Measurements from ENCODE around the gene SPRR4. TPM values are rescaled to one million over a fixed set of nuclear protein-coding genes. Genes with fewer than 3 reads are reported as not detected.
A peak's percentile ranks its signal among the peaks of the same experiment; 100 is the strongest.

The SPRR4 gene
- total RNA-seq (2014; rRNA removed; shearing (Covaris generic)), result not detected in 2 replicates

GRCh38 chr1:152970495-152970894 lies at the start of gene SPRR4:
Gene SPRR4, plus strand, starts transcription at chr1:152970648. Its CDS starts 1,243 bp downstream, at chr1:152971891.
- no peak for DNase-seq (ENCODE audit: low spot score)
- in situ Hi-C loops (cut with HindIII; ENCODE audit: low sequenced_read_pairs), result no loop called here

- in situ Hi-C loops (cut with HindIII; ENCODE audit: low sequenced_read_pairs), result no loop called here
- no peak for DNase-seq (ENCODE audit: low spot score)
Observed at GRCh38 chr1:152924191-152924590, 46.3 kb upstream of the SPRR4 start.

GRCh38 chr1:152926091-152926490 lies 44.4 kb upstream of the SPRR4 start:
- DNase-seq (ENCODE audit: low spot score), result no peak
- in situ Hi-C loops (cut with HindIII; ENCODE audit: low sequenced_read_pairs), result no loop called here

GRCh38 chr1:152928671-152929070 lies 41.8 kb upstream of the SPRR4 start:
- no peak for DNase-seq (ENCODE audit: low spot score)
- in situ Hi-C loops (cut with HindIII; ENCODE audit: low sequenced_read_pairs), result no loop called here

GRCh38 chr1:152932170-152932811 lies 38.2 kb upstream of the SPRR4 start:
- in situ Hi-C loops (cut with HindIII; ENCODE audit: low sequenced_read_pairs), result no loop called here
- DNase-seq (ENCODE audit: low spot score), result no peak

GRCh38 chr1:152933196-152933595 lies 37.3 kb upstream of the SPRR4 start:
- in situ Hi-C loops (cut with HindIII; ENCODE audit: low sequenced_read_pairs), result no loop called here

GRCh38 chr1:152940614-152941013 lies 29.8 kb upstream of the SPRR4 start:
- no peak for DNase-seq (ENCODE audit: low spot score)
- in situ Hi-C loops (cut with HindIII; ENCODE audit: low sequenced_read_pairs), result no loop called here

More at GRCh38 chr1:152933196-152933595, 37.3 kb upstream of the SPRR4 start:
- DNase-seq (ENCODE audit: low spot score), result no peak

- no peak for DNase-seq (ENCODE audit: low spot score)
- in situ Hi-C loops (cut with HindIII; ENCODE audit: low sequenced_read_pairs), result no loop called here
Observed at GRCh38 chr1:152941037-152941711, 29.3 kb upstream of the SPRR4 start.

- in situ Hi-C loops (cut with HindIII; ENCODE audit: low sequenced_read_pairs), result no loop called here
- DNase-seq (ENCODE audit: low spot score), result peak; percentile 41
Observed at GRCh38 chr1:152942161-152942560, 28.3 kb upstream of the SPRR4 start.

- DNase-seq (ENCODE audit: low spot score), result no peak
- in situ Hi-C loops (cut with HindIII; ENCODE audit: low sequenced_read_pairs), result no loop called here
Observed at GRCh38 chr1:152946248-152946647, 24.2 kb upstream of the SPRR4 start.

- in situ Hi-C loops (cut with HindIII; ENCODE audit: low sequenced_read_pairs), result no loop called here
- no peak for DNase-seq (ENCODE audit: low spot score)
Observed at GRCh38 chr1:152946651-152947256, 23.7 kb upstream of the SPRR4 start, which contains the start of gene SPRR5. Gene SPRR5, plus strand, starts transcription at chr1:152947206. Its CDS starts 1,349 bp downstream, at chr1:152948555.

- DNase-seq (ENCODE audit: low spot score), result no peak
- in situ Hi-C loops (cut with HindIII; ENCODE audit: low sequenced_read_pairs), result no loop called here
Observed at GRCh38 chr1:152951711-152952110, 18.7 kb upstream of the SPRR4 start.

- no peak for DNase-seq (ENCODE audit: low spot score)
- in situ Hi-C loops (cut with HindIII; ENCODE audit: low sequenced_read_pairs), result no loop called here
Observed at GRCh38 chr1:152953761-152954160, 16.7 kb upstream of the SPRR4 start.

- in situ Hi-C loops (cut with HindIII; ENCODE audit: low sequenced_read_pairs), result no loop called here
- DNase-seq (ENCODE audit: low spot score), result no peak
Observed at GRCh38 chr1:152954436-152954835, 16.0 kb upstream of the SPRR4 start.

- DNase-seq (ENCODE audit: low spot score), result no peak
- in situ Hi-C loops (cut with HindIII; ENCODE audit: low sequenced_read_pairs), result no loop called here
Observed at GRCh38 chr1:152957561-152957960, 12.9 kb upstream of the SPRR4 start.

GRCh38 chr1:152959273-152959672 lies 11.2 kb upstream of the SPRR4 start:
- in situ Hi-C loops (cut with HindIII; ENCODE audit: low sequenced_read_pairs), result no loop called here
- no peak for DNase-seq (ENCODE audit: low spot score)

GRCh38 chr1:152959801-152960451 lies 10.5 kb upstream of the SPRR4 start:
- no peak for DNase-seq (ENCODE audit: low spot score)
- in situ Hi-C loops (cut with HindIII; ENCODE audit: low sequenced_read_pairs), result no loop called here

GRCh38 chr1:152960452-152961044 lies 9.9 kb upstream of the SPRR4 start:
- no peak for DNase-seq (ENCODE audit: low spot score)
- in situ Hi-C loops (cut with HindIII; ENCODE audit: low sequenced_read_pairs), result no loop called here

- in situ Hi-C loops (cut with HindIII; ENCODE audit: low sequenced_read_pairs), result no loop called here
- no peak for DNase-seq (ENCODE audit: low spot score)
Observed at GRCh38 chr1:152961226-152961891, 9.1 kb upstream of the SPRR4 start.

Data from G401 (cell line).